Measurements from ENCODE around the gene TTC19. TPM values are rescaled to one million over a fixed set of nuclear protein-coding genes. Genes with fewer than 3 reads are reported as not detected.

TTC19 gene, protein sequence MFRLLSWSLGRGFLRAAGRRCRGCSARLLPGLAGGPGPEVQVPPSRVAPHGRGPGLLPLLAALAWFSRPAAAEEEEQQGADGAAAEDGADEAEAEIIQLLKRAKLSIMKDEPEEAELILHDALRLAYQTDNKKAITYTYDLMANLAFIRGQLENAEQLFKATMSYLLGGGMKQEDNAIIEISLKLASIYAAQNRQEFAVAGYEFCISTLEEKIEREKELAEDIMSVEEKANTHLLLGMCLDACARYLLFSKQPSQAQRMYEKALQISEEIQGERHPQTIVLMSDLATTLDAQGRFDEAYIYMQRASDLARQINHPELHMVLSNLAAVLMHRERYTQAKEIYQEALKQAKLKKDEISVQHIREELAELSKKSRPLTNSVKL
- 100 to 1,000 TPM; 103 to 160 (median 134) TPM for total RNA-seq

GRCh38 chr17:15999141-15999973, at the start of gene TTC19, which contains the start of gene ZSWIM7:
Gene TTC19, plus strand, starts transcription at chr17:15999824. Its CDS starts 25 bp downstream, at chr17:15999849.
Gene ZSWIM7, minus strand, starts transcription at chr17:15999704. Its CDS starts 110 bp downstream, at chr17:15999594.
- H3K4me3 ChIP-seq (replicated peaks in 1 of 3): peak within 1 kb of the TSS; percentile 41 to 67 (median 51)
- intact Hi-C loops (cut with DNase I): loop anchor here (10.0 kb wide), 1 partner anchor 175 kb away; no protein-coding TSS in a partner anchor
- no peaks in the 10 kb centered on the region for H3K27me3 ChIP-seq
- peaks cover 24 to 25% of the 10 kb centered on the region in 2 donors for H3K36me3 ChIP-seq
- DNase-seq: peak; percentile 98
- peak within 1 kb of the TSS; percentile 96 to 98 (median 97) for H3K27ac ChIP-seq
- 1% methylated on average over 43 to 46 of the region's 91 CpGs for WGBS, 2 donors
- peaks cover 15 to 16% of the 10 kb centered on the region in 2 donors for H3K4me1 ChIP-seq
- TF ChIP-seq, protein P1, sequence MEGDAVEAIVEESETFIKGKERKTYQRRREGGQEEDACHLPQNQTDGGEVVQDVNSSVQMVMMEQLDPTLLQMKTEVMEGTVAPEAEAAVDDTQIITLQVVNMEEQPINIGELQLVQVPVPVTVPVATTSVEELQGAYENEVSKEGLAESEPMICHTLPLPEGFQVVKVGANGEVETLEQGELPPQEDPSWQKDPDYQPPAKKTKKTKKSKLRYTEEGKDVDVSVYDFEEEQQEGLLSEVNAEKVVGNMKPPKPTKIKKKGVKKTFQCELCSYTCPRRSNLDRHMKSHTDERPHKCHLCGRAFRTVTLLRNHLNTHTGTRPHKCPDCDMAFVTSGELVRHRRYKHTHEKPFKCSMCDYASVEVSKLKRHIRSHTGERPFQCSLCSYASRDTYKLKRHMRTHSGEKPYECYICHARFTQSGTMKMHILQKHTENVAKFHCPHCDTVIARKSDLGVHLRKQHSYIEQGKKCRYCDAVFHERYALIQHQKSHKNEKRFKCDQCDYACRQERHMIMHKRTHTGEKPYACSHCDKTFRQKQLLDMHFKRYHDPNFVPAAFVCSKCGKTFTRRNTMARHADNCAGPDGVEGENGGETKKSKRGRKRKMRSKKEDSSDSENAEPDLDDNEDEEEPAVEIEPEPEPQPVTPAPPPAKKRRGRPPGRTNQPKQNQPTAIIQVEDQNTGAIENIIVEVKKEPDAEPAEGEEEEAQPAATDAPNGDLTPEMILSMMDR (IDR thresholded peaks at IDR 0.05): peak in 1 of 6 experiments; percentile 16
- peak; percentile 63 to 99 for TF ChIP-seq POLR2A (IDR thresholded peaks at IDR 0.05)
- no peaks in the 10 kb centered on the region for H3K9me3 ChIP-seq

GRCh38 chr17:15951368-15952047, 48.1 kb upstream of the TTC19 start:
- no peaks in the 10 kb centered on the region for H3K36me3 ChIP-seq
- H3K4me3 ChIP-seq (replicated peaks in 1 of 3): no peak overlapping the region
- H3K27ac ChIP-seq: no peak overlapping the region
- WGBS, 2 donors: 96 to 98% methylated on average over 5 of the region's 6 CpGs
- intact Hi-C loops (cut with DNase I): no loop called here
- H3K27me3 ChIP-seq: no peaks in the 10 kb centered on the region
- H3K9me3 ChIP-seq: no peaks in the 10 kb centered on the region
- H3K4me1 ChIP-seq: no peaks in the 10 kb centered on the region
- TF ChIP-seq, protein P1 (IDR thresholded peaks at IDR 0.05): no peak
- no peak for TF ChIP-seq POLR2A (IDR thresholded peaks at IDR 0.05)
- DNase-seq: no peak

DNA sequence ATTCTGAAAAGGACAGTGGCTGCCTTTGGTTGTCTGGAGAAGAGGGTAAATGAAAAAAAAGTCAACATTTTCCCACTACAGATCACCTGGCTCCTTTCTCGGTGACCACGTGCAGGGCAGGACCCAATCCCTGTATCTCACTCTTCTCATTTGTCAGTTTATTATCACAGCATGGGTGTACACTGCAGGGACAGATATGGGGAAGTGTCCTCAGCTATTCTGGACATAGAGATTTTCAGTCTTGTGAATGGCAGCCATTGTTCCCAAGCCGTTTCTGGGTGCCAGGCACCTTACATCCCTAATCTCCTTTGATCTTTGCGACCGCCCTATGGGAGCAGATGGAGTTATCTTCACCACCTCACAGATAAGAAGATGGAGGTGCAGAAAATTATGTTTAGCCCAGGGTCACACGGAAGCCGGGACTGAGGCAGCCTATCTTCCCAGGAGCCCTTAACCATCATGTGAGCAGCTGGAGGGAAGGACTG, 47.5 kb upstream of the TTC19 start:
- Histone ChIP-seq H3K27ac (no peak overlapping the region), H3K9me3 (no peaks in the 10 kb centered on the region), H3K36me3 (no peaks in the 10 kb centered on the region), H3K4me1 (no peaks in the 10 kb centered on the region), H3K27me3 (no peaks in the 10 kb centered on the region), H3K4me3 (replicated peaks in 1 of 3) (no peak overlapping the region)
- TF ChIP-seq, protein P1 (IDR thresholded peaks at IDR 0.05): no peak
- TF ChIP-seq POLR2A (IDR thresholded peaks at IDR 0.05): no peak
- DNase-seq: no peak
- WGBS, 2 donors: 91% methylated on average over 7 of the region's 7 CpGs
- intact Hi-C loops (cut with DNase I): no loop called here

DNA sequence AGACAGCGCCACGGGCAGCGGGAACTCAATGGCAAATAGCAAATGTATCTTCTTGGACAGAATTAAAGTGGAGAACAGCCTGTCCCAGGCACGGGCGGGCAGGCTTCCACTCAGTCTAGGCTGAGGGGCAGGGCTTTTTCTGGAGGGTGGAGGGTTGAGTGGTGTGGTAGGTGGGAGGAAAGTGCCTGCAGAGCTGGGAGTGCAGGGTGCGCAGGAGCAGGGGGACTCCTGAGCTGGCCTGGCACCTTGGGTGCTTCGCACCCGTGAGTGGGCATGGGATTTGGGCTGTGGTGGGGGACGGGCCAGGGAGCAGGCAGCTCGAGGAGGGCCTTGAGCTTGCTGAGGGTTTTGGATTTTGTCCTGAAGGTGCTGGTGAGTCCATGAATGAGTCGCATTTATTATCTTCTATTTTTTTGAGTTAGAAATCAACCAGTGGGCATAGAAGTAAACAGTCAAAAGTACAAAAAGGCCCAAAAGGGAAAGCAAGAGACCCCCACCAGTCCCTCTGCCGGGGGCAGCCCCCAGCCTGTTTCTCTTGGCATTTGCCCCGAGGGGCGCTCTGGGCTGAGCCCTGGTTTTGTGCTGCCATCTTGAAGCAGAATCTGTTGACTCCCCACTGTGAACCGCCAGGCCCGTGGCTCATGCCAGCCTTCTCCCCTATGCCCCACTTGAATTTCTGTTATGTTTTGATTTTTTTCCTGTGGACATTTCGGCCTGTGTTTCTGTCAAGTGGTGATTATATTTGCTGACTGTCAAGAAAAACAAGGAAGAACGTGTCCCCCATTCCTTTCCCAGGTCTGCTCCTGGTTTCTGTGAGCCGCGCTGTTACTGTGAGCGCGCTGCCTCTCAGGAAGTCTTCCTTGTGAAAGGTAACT, 46.5 kb upstream of the TTC19 start:
- no peak for DNase-seq
- no peak overlapping the region for H3K27ac ChIP-seq
- H3K9me3 ChIP-seq: no peaks in the 10 kb centered on the region
- 77 to 82% methylated on average over 22 of the region's 22 CpGs for WGBS, 2 donors
- intact Hi-C loops (cut with DNase I): no loop called here
- H3K27me3 ChIP-seq: no peaks in the 10 kb centered on the region
- no peak overlapping the region for H3K4me3 ChIP-seq (replicated peaks in 1 of 3)
- H3K36me3 ChIP-seq: no peaks in the 10 kb centered on the region
- H3K4me1 ChIP-seq: no peaks in the 10 kb centered on the region
- TF ChIP-seq POLR2A (IDR thresholded peaks at IDR 0.05): no peak
- TF ChIP-seq, protein P1 (IDR thresholded peaks at IDR 0.05): no peak
